GM19397 (cell line): ENCODE results near the gene PTPDC1.

Source experiments
- ATAC-seq: cut with Tn5 transposase; IDR thresholded peaks from one replicate; pipeline ENCODE4 v1.9.1; 2021; ENCODE audit warnings: mild to moderate bottlenecking, moderate library complexity; ENCODE audit not compliant: unreplicated experiment

PTPDC1 gene, protein sequence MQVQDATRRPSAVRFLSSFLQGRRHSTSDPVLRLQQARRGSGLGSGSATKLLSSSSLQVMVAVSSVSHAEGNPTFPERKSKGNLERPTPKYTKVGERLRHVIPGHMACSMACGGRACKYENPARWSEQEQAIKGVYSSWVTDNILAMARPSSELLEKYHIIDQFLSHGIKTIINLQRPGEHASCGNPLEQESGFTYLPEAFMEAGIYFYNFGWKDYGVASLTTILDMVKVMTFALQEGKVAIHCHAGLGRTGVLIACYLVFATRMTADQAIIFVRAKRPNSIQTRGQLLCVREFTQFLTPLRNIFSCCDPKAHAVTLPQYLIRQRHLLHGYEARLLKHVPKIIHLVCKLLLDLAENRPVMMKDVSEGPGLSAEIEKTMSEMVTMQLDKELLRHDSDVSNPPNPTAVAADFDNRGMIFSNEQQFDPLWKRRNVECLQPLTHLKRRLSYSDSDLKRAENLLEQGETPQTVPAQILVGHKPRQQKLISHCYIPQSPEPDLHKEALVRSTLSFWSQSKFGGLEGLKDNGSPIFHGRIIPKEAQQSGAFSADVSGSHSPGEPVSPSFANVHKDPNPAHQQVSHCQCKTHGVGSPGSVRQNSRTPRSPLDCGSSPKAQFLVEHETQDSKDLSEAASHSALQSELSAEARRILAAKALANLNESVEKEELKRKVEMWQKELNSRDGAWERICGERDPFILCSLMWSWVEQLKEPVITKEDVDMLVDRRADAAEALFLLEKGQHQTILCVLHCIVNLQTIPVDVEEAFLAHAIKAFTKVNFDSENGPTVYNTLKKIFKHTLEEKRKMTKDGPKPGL

DNA sequence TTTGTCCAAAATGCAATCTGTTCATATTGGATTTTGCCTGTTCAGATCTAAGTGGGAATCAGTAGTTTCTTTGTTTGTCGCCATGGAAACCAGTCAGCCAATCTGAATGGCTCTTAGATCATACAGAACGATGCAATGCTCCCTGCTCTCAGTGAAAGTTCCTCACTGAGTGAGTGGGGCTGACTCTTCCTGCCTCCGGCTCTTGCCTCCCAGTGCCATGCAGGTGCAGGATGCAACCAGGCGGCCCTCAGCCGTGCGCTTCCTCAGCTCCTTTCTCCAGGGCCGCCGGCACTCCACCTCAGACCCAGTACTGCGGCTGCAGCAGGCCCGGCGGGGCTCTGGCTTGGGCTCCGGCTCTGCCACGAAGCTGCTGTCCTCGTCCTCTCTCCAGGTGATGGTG lies at the start of gene PTPDC1:
Gene PTPDC1, plus strand, starts transcription at position 151 of the 400 bp plus-strand sequence. Its CDS starts 67 bp downstream, at position 218.
- no peak for ATAC-seq

DNA sequence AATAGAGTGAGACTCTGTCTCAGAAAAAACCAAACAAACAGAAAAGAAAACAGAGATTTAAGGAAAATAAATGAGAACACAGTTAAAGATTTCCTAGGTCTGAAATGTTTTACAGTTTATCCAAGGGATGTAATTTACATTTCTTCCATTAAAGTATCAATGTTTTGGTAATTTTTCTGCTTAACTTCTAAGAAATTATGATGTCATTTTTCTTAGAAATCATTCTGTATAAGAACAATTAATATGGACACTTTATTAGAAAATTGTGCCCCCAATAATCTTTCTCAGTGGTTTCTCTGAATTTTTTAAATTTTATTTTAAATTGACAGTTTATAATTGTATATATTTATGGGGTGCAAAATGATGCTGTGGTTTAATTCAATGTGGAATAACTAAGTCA lies 49.8 kb upstream of the PTPDC1 start:
- no peak for ATAC-seq

DNA sequence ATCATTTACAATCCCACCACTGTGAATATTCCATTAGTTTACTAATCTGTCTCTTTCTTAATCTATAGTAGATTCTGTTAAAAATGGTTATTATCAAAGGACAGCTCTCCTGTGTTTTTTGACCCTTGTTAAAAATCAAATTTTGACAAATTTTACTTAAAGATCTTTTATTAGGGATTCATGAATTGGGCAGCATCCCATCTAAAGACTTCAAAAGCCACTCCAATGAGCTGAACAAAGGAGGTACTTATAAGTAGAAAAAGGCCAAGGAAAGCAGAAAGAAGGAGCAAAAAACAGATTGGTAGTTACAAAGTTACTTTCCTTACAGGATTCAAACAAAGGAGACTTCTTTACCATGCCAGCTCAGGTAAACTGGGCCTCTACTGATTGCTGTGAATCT lies 44.5 kb upstream of the PTPDC1 start:
- ATAC-seq: no peak

DNA sequence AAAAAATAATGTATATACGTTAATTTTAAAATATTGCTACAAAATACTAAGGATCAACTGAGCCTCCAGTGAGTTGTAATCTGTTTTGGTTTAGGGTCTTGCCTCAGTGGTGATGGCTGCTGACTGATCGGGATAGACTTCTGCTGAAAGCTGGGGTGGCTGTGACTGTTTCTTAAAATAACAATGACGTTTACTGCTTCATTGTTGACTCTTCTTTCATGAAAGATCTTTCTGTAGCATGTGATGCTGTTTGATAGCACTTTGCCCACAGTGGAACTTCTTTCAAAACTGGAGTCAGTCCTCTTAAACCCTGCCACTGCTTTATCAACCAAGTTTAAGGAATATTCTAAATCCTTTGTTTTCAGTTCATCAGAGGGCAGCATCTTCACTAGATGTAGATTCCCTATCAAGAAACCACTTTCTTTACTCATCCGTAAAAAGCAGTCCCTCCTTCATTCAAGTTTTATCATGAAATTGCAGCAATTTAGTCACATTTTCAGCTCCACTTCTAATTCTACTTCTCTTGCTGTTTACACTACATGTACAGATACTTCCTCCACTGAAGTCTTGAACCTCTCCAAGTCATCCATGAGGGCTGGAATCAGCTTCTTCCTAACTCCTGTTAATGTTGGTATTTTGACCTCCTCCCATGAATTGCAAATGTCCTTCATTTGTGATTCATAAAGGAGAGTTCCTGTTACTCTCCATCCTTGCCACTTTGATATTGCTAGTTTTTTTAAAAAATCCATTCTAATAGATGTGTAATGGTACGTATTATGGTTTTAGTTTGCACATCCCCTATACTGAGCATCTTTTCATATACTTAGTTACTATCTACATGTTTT lies 41.5 kb upstream of the PTPDC1 start:
- ATAC-seq: no peak

DNA sequence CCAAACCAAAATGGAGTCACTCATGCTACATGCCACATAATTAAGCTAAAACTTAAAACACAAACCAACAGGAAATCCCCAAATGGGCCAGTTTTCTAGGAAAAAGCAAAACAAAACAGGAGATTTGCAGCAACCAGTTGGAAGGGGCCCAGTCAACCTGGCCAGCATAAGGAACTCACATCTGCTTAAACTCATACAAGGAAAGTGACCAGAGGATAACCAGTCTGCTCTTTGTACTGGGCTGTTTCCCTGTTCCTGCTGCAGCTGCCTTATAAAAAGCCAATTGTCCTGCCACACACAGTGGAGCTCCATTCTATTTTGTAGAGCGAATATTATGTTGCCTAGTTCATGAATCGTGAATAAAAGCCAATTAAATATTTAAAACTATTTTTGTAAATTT lies 29.5 kb upstream of the PTPDC1 start:
- no peak for ATAC-seq

DNA sequence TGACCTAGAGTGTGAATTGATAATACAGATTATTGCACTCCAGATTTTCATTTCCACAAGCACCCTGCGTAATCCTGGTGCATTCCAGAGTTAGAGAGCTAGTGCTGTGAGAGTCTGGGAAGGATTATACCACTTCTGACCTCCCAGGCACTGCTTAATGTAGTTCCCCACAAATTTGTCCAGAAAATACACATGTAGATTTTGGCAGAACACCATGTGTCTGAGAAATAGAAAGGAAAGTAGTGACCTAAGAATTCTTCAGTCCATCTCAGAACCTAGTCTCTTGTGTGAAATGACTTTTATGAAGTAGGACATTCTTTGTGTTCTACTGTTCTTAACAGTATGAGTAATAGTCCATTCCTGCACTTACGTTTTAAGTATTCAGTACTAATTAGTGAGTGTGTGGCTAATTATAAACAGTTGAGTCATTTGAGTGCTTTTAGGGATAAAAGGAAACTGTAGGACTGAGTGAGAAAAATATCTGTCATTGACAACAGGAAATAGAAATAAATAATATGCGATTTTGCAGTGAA lies 27.8 kb upstream of the PTPDC1 start:
- ATAC-seq: no peak

DNA sequence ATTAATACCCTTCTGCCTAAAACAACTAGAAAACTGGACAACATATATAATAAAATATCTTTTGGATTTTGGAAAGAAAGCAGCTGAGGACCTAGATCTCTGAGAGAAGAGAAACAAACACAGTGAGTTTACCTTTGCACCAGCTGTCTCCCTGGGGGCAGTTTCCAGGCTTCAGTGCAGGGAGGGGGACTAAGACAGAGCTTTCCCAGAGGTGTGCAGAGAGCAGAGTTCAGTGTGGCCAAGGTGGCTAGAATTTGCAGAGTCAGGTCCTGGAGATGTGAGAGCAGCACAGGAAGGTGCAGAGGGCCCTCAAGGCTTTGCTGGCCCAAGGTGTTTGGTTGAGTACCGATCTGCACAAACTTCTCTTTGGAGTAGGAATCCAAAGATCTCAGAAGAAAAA lies 26.3 kb upstream of the PTPDC1 start:
- ATAC-seq: no peak

DNA sequence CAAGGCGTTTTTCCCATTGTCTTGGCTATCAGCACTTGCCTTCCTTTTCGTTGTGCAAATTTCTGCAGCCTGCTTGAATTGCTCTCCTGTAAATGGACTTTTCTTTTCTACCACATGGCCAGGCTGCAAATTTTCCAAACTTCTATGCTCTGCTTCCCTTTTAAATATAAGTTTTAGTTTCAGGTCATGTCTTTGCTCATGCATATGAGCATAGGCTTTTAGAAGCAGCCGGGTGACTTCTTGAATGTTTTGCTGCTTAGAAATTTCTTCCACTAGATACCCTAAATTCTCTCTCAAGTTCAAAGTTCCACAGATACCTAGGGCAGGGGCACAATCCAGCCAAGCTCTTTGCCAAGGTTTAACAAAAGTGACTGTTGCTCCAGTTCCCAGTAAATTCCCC lies 22.4 kb upstream of the PTPDC1 start:
- no peak for ATAC-seq

DNA sequence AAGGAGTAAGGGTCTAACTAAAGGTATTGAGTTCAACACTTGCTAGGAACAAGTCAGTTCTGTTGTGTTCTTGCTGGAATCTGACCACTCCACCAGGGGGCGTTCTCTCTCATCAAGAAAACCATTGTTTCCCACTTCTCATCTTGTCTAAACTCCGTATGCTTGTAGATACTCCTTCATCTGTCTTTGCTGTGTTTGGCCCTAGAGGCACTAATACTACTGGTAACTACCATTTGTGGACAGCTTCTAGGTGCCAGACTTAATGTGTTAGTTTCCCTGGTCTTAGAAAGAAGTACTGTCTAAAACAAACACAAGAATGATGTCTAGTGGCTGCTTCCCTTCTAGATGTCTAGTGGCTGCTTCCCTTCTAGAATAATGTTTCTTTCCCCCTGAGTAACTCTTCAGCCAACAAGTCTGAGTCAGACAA lies 18.7 kb upstream of the PTPDC1 start:
- ATAC-seq: no peak

DNA sequence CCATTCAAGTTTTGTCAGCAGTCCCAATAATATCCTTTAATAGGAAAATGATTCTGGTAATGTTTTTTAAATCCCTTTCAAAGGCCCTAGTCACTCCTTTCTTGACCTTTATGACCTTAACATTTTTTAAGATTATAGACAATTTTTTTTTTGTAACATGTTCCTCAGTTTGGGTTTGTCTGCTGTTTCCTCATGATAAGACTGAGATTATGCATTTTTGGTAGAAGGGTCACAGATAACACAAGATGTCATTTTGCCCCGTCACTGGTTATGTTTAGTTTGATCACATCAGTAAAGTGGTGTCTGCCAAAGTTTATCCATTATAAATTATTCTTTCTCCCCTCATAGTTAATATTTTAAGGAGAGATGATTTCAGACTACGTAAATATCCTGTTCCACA lies 16.0 kb upstream of the PTPDC1 start:
- no peak for ATAC-seq

DNA sequence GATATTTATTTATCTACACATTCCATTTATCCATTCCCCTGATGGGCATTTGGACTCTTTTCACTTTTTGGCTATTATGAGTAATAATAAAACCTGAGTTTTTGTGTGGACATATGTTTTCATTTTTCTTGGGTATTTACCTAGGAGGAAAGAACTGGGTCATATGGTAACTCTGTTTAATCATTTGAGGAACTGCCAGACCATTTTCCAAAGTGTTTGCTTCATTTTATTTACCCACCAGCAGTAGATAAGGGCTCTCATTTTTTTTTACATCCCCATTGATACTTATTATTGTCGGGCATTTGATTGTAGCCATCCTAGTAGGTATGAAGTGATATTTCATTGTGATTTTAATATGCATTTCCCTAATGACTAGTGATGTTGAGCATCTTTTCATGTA lies 7.7 kb upstream of the PTPDC1 start:
- ATAC-seq: no peak

DNA sequence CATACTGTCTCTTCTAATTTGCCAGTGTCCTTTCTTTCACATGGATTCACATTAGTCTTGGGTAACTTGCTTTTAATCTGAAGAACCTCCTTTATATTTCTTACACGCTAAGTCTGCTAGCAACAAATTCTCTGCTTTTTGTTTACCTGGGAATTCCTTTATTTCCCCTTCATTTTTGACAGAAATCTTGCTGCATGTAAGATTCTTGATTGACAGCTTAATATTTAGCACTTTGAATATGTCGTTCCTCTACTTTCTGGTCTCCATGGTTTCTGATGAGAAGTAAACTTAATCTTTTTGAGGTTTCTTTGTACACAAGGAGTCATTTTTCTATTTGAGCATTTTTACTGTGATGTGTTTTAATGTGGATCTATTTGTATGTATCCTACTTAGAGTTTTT lies 6.2 kb upstream of the PTPDC1 start:
- no peak for ATAC-seq

DNA sequence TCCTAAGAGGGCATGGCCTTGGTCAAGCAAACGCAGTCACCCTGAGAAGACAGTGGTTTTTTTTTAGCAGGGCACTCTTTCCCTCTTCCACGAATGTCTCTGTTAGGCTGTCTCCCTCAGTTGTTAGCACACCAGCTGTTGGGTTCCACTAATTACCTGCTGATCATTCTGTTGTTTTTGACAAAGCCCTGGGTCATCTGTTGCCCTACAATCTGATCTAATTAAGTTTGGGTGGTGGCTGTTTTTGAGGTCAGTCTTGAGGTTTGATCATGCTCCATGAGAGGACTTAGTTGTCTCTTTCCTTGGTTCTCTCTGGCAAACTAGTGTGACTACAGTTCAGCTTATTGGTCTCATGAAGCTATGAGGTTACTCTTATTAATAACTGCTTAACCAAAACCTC lies 5.0 kb upstream of the PTPDC1 start:
- no peak for ATAC-seq

DNA sequence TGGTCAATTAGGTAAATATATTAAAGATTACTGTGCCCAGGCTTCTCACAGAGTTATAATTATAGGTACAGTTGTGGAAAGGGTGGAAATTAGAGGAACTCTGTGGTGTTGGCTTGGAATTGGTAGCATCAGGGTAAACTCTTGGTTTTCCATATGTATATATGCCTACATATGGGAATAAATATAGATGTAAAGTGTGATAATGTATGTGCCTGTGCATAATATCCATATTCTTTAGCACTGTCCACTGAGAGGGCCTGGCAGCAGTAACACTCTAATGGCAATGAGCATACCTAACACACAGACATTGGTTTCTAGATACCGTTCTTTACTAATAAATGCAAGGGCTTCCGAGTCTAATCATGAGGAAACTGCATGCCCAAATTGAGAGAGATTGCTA lies 4.0 kb upstream of the PTPDC1 start:
- no peak for ATAC-seq

DNA sequence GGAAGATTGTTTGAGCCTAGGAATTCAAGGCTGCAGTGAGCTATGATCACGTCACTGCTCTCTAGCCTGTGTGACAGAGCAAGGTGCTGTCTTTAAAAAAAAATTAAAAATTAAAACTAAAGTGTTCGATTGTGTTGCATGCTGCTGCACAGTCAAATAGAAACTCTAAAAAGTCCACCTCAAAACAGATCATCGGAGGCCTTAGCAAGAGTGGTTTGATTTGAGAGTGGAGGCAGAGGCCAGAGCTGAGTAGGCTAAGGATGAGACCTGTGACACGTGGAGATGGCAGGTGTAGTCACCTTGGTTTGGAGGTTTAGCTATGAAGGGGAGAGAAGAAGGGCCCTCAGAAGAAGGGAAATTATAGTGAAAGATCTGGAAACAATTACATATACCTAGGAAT lies 2.8 kb upstream of the PTPDC1 start:
- no peak for ATAC-seq

DNA sequence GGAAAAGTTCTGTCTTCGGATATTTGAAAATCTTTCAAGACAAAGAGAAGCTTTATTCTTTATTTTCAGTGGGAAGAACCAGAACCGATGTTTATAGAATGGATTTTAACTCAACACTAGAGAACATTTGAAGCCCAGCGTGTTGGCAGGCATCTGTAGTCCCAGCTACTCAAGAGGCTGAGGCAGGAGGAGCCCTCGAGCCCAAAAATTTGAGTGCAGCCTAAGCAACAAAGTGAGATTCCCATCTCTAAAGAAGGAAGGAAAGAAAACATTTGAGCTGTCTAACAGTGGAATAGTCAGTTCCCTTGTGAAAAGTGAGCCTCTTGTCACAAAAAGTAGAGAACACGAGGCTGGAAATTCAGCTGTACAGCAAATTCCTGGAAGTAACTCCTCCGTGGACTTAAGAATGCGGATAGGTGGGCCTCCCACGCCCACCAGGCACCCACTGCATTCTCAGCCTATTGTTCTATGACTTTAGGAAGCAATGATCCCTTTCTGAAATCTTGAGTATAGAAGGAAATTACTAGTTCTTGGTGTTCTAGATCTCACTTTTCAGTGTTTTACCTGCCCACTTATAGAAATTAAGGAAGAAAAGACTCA lies 2.3 kb upstream of the PTPDC1 start:
- ATAC-seq: no peak

DNA sequence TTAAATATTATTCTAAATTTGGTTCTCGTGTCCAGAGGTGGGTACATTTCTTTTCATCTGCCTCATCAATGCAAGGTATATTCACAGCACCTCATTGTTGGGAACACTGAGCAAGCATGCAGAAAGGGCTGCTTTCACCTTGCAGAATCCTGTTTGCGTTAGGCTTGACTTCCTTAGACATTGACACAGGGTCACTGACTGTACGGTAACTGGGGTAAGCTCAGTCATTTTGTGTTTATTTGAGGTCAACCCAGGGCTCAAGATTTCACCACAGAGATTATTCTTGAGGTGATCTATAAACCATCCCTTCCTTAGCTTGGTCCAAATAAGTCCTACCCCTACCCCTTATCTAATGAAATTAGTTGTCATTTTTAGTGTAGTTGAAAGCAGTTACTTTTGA lies 1.7 kb upstream of the PTPDC1 start:
- ATAC-seq: no peak

DNA sequence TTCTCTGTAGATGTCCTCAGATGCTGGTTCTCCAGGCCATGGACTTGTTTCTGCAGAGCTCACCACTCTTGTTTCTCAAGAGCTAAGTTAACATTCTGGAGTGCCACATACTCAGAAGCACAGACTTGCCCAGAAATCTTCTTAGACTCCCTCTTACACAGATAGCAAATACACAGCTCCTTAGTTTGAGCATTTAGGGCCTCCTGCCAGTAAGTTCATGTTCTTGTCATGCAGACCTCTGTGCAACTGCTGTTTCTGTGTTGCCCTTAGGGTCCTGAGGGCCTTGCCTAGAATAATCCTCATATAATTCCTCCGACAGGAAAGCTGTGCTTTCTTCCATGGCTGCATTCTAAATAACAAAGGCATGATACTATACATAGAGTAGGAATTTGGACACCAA lies 1.3 kb upstream of the PTPDC1 start:
- no peak for ATAC-seq

DNA sequence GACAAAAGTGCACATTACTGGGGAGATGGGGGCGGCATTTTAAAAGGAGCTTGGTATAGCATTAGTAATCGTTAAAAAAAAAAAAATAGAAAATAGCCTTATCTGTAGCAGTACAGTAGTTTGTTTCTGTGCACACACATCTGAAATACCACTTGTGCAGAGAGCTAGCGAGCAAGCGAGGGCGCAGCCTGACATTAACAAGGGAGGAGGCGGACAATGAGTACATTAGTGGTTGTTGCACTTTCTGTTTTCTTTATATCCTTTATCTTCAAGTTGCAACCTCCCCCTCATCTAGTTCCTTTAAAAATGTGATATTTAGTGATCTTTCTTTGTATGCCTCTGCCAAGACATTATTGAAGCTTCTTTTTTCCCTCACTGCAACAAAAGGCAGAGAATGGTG lies 880 bp upstream of the PTPDC1 start:
- ATAC-seq: no peak

DNA sequence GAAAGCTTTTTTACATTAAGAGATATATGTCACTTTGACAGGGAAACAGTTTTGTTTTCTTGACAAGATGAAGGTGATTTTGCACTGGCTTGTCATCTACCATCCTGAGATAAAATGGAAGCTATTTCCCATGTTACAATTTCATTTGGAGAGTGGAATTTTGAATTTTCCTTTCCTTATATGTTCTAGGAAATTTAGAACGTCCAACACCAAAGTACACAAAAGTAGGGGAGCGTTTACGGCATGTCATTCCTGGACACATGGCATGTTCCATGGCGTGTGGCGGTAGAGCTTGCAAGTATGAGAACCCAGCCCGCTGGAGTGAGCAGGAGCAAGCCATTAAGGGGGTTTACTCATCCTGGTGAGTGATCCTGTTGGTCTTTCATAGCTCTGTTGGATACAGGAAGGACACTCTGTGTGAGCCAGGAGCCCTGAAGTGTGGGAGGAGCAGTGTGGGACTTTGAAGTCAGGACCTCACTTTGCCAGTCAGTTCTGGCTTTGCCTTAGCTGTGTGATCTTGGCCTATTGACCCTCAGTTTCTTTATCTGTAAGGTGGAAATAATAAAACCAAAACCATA lies 887 bp downstream of the PTPDC1 start:
- ATAC-seq: no peak
